ENCODE data around the gene PNPLA8.

- no peak for TF ChIP-seq CTCF (IDR thresholded peaks at IDR 0.05)
- no peak for TF ChIP-seq POLR2A (IDR thresholded peaks at IDR 0.05)
Measured at GRCh38 chr7:108456845-108457540, 68.9 kb downstream of the PNPLA8 start.

Data from right lobe of liver (tissue), 4 donors.